GM12864 (cell line): ENCODE measurements around the gene SPRR1A.

Experiments used
- DNase-seq: peaks from one replicate; pipeline ENCODE4 v3.0.0-alpha.2; 2011; ENCODE audit warnings: low read depth
- H3K4me3 ChIP-seq: 2 replicates; pipeline ENCODE4 v1.5.1; 2011; ENCODE audit warnings: mild to moderate bottlenecking, low read depth, low read length, control low read depth
- CTCF ChIP-seq: IDR thresholded peaks from 2 replicates; pipeline ENCODE4 v1.5.1; 2011; ENCODE audit warnings: low read depth, mild to moderate bottlenecking, moderate library complexity, low read length, control low read depth, inconsistent platforms; ENCODE audit errors: missing control alignments

SPRR1A gene, protein sequence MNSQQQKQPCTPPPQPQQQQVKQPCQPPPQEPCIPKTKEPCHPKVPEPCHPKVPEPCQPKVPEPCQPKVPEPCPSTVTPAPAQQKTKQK

GRCh38 chr1:152983743-152984142 lies at the start of gene SPRR1A:
TSS of gene SPRR1A (plus strand) at chr1:152984081. CDS start at chr1:152985231, 1,150 bp downstream.
- no peak for DNase-seq
- H3K4me3 ChIP-seq, result no peak within 1 kb of the TSS
- no peak for TF ChIP-seq CTCF

DNA sequence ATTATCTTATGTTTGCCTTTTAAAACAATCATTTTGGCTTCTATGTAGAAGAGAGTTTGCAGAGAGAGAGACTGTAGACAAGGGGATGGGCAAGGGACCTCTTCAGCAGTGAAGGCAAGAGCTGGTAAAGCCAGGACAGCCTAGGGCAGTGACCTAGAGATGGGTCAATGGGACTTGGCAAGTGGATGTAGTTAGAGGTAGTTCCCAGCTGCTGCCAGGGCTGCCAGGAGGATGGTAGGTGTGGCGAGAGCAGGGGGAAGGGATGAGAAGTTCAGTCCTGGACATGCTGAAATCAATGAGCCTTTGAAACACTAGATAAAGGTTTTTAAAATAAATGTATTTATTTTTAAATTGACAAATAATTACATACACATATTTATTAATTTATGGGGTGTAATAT lies 43.3 kb upstream of the SPRR1A start:
- DNase-seq, result no peak
- H3K4me3 ChIP-seq, result no peak overlapping the region
- TF ChIP-seq CTCF, result no peak

DNA sequence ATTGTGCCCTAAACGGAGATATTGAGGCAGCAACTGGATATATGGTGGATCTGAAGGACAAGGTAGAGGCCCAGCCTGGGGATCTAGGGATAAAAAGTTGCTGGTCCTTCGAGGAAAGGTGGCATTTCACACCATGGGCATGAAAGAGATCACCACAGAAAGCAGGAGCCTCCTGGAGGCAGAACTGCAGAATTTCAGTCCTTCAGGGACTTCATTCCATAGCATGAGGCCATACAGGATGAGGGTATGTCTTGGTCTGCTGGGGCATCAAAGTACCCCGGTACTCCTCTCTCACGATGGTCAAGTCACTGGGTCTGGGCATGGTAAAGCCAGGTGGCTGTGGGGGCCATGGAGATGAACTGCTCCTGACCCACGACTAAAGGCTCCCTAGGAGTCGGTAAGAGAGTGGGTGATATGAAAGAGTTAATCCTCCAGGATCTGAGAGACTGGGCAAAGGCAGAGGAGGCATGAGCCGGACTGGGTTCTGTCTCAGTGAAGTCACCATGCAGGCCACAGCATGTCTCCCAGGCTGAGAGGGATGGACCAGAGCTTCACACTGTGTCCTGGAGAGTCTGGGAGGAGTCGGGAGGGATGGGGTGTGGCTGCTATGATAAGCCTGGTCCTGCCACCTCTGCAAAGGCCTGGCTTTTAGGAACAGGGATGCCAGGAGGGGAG lies 42.7 kb upstream of the SPRR1A start:
- no peak for DNase-seq
- TF ChIP-seq CTCF, result no peak
- no peak overlapping the region for H3K4me3 ChIP-seq

DNA sequence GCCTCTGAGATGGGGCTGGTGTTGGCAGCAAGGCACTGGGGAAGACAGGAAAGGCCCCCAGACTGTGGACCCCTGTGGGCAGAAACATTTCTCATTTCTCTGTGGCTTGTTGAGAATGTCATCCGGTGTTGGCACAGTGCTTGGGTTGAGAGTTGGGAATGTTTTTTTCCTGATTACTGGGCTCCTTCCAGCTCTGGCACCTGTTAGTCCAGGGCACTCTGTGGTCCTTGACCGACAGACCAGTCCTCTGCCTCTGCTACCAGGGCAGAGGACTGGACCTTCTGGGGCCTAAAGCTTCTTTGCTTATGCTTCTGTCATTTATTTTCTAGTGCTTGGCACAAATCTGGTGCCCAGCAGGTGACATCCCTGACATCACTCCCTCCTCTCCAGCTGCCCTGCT lies 41.7 kb upstream of the SPRR1A start:
- H3K4me3 ChIP-seq, result no peak overlapping the region
- no peak for TF ChIP-seq CTCF
- no peak for DNase-seq

DNA sequence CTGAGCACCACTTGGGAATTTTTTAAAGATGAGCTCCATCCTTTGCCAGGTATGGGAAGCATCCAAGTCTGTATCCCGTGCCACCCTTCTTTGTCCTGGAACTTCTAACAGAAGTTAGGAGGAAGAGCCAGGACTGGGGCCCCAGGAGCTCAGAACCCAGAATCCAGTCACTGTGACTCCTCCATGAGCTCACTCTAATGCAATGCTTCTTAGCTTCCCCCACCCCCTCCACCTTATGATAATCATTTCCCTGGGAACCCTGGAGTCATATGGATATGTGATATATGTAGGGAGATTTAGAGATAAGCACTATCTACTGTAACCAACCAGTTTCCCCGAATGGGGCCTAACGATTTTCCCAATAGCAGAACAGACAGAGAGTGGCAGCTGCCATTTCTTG lies 37.6 kb upstream of the SPRR1A start:
- no peak overlapping the region for H3K4me3 ChIP-seq
- TF ChIP-seq CTCF, result no peak
- no peak for DNase-seq

GRCh38 chr1:152946651-152947256 lies 37.1 kb upstream of the SPRR1A start, which contains the start of gene SPRR5:
TSS of gene SPRR5 (plus strand) at chr1:152947206. CDS start at chr1:152948555, 1,349 bp downstream.
- TF ChIP-seq CTCF, result no peak
- H3K4me3 ChIP-seq, result no peak within 1 kb of the TSS
- DNase-seq, result no peak
